ENCODE results near the gene SLFNL1. TPM values are rescaled to one million over a fixed set of nuclear protein-coding genes. Genes with fewer than 3 reads are reported as not detected.

SLFNL1 gene
- total RNA-seq, 2 donors from 2014 or later = 0.15 TPM; not detected in 1

GRCh38 chr1:41009466-41009865 is 12.1 kb downstream of the SLFNL1 start:
- Mint-ChIP-seq H3K36me3 (ENCODE audit: low read depth) (peaks cover 87% of the 10 kb centered on the region), H3K27me3 (ENCODE audit: insufficient read depth) (no peaks in the 10 kb centered on the region), H3K27ac (no peak overlapping the region), H3K4me1 (no peaks in the 10 kb centered on the region), H3K4me3 (no peak overlapping the region), H3K9me3 (no peaks in the 10 kb centered on the region)
- no peak overlapping the region for H3K4me3 ChIP-seq (ENCODE audit: low read length)
- peaks cover 99% of the 10 kb centered on the region for H3K36me3 ChIP-seq (ENCODE audit: control insufficient read depth, insufficient read depth, low read length)
- no peaks in the 10 kb centered on the region for H3K9me3 ChIP-seq (ENCODE audit: control insufficient read depth, low read length)
- WGBS, 2 experiments (ENCODE audit: insufficient coverage in 1 of 2, insufficient read length in 1 of 2) = 92 to 98% methylated on average over 5 to 8 of the region's 8 CpGs
- H3K4me1 ChIP-seq (ENCODE audit: control insufficient read depth, insufficient read depth, low read length) = no peaks in the 10 kb centered on the region
- DNase-seq = no peak
- H3K27ac ChIP-seq (ENCODE audit: low read depth, low read length) = no peak overlapping the region
- no peaks in the 10 kb centered on the region for H3K27me3 ChIP-seq (ENCODE audit: control insufficient read depth, insufficient read depth, low read length, poor library complexity, severe bottlenecking)
- no peak overlapping the region for H3K9ac ChIP-seq (ENCODE audit: extremely low read depth, low read length, poor library complexity, severe bottlenecking)
- no peak for TF ChIP-seq CTCF (conservative IDR thresholded peaks at IDR 0.05)

GRCh38 chr1:41006942-41007865 is 14.3 kb downstream of the SLFNL1 start:
- no peaks in the 10 kb centered on the region for H3K4me1 Mint-ChIP-seq
- peaks cover 92% of the 10 kb centered on the region for H3K36me3 Mint-ChIP-seq (ENCODE audit: low read depth)
- H3K27me3 Mint-ChIP-seq (ENCODE audit: insufficient read depth) = no peaks in the 10 kb centered on the region
- H3K9me3 Mint-ChIP-seq = no peaks in the 10 kb centered on the region
- Histone ChIP-seq H3K4me3 (ENCODE audit: low read length) (no peak overlapping the region), H3K9ac (ENCODE audit: extremely low read depth, low read length, poor library complexity, severe bottlenecking) (no peak overlapping the region), H3K27ac (ENCODE audit: low read depth, low read length) (no peak overlapping the region), H3K9me3 (ENCODE audit: control insufficient read depth, low read length) (no peaks in the 10 kb centered on the region), H3K36me3 (ENCODE audit: control insufficient read depth, insufficient read depth, low read length) (peaks cover 100% of the 10 kb centered on the region), H3K4me1 (ENCODE audit: control insufficient read depth, insufficient read depth, low read length) (no peaks in the 10 kb centered on the region), H3K27me3 (ENCODE audit: control insufficient read depth, insufficient read depth, low read length, poor library complexity, severe bottlenecking) (no peaks in the 10 kb centered on the region)
- WGBS, 2 experiments (ENCODE audit: insufficient coverage in 1 of 2, insufficient read length in 1 of 2) = 93 to 96% methylated on average over 18 to 19 of the region's 19 CpGs
- H3K27ac Mint-ChIP-seq = no peak overlapping the region
- no peak for DNase-seq
- no peak for TF ChIP-seq CTCF (conservative IDR thresholded peaks at IDR 0.05)
- no peak overlapping the region for H3K4me3 Mint-ChIP-seq

GRCh38 chr1:41005876-41006275 is 15.6 kb downstream of the SLFNL1 start:
- Histone ChIP-seq H3K4me1 (ENCODE audit: control insufficient read depth, insufficient read depth, low read length) (no peaks in the 10 kb centered on the region), H3K36me3 (ENCODE audit: control insufficient read depth, insufficient read depth, low read length) (peaks cover 98% of the 10 kb centered on the region), H3K27ac (ENCODE audit: low read depth, low read length) (no peak overlapping the region), H3K4me3 (ENCODE audit: low read length) (no peak overlapping the region), H3K27me3 (ENCODE audit: control insufficient read depth, insufficient read depth, low read length, poor library complexity, severe bottlenecking) (no peaks in the 10 kb centered on the region), H3K9me3 (ENCODE audit: control insufficient read depth, low read length) (no peaks in the 10 kb centered on the region), H3K9ac (ENCODE audit: extremely low read depth, low read length, poor library complexity, severe bottlenecking) (no peak overlapping the region)
- Mint-ChIP-seq H3K4me3 (no peak overlapping the region), H3K27ac (no peak overlapping the region), H3K4me1 (no peaks in the 10 kb centered on the region), H3K9me3 (no peaks in the 10 kb centered on the region), H3K27me3 (ENCODE audit: insufficient read depth) (no peaks in the 10 kb centered on the region), H3K36me3 (ENCODE audit: low read depth) (peaks cover 89% of the 10 kb centered on the region)
- TF ChIP-seq CTCF (conservative IDR thresholded peaks at IDR 0.05) = no peak
- WGBS, 2 experiments (ENCODE audit: insufficient coverage in 1 of 2, insufficient read length in 1 of 2) = 91 to 92% methylated on average over 4 to 5 of the region's 5 CpGs
- DNase-seq = no peak
